C4-2B (cell line): ENCODE data around the gene TFIP11.

ENCODE experiments used
- ZFX ChIP-seq: fragments of 450-650 bp; IDR thresholded peaks from 2 replicates; pipeline ENCODE4 v1.6.1; 2017
- TF ChIP-seq, protein P1 (sequence below): fragments of 450-650 bp; conservative IDR thresholded peaks from 2 replicates; pipeline ENCODE4 v1.5.1; 2017; ENCODE audit warnings: mild to moderate bottlenecking

DNA sequence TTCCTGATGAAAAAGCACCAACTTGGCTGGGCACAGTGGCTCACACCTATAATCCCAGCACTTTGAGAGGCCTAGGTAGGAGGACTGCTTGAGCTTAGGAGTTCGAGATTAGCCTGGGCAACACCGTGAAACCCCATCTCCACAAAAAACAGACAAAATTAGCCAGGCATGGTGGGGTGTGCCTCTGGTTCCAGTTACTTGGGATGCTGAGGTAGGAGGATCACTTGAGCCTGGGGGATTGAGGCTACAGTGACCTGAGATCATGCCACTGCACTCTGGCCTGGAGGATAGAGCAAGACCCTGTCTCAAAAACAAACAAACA, 31.7 kb downstream of the TFIP11 start:
- TF ChIP-seq, protein P1, sequence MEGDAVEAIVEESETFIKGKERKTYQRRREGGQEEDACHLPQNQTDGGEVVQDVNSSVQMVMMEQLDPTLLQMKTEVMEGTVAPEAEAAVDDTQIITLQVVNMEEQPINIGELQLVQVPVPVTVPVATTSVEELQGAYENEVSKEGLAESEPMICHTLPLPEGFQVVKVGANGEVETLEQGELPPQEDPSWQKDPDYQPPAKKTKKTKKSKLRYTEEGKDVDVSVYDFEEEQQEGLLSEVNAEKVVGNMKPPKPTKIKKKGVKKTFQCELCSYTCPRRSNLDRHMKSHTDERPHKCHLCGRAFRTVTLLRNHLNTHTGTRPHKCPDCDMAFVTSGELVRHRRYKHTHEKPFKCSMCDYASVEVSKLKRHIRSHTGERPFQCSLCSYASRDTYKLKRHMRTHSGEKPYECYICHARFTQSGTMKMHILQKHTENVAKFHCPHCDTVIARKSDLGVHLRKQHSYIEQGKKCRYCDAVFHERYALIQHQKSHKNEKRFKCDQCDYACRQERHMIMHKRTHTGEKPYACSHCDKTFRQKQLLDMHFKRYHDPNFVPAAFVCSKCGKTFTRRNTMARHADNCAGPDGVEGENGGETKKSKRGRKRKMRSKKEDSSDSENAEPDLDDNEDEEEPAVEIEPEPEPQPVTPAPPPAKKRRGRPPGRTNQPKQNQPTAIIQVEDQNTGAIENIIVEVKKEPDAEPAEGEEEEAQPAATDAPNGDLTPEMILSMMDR = no peak
- TF ChIP-seq ZFX = no peak
